HG02840 (cell line): ENCODE measurements around the gene DHRS3.

Source experiments
- ATAC-seq: cut with Tn5 transposase; IDR thresholded peaks from one replicate; pipeline ENCODE4 v1.9.1; 2021; ENCODE audit warnings: mild to moderate bottlenecking, moderate library complexity, moderate number of reproducible peaks; ENCODE audit not compliant: unreplicated experiment, low FRiP score

DHRS3 gene

DNA sequence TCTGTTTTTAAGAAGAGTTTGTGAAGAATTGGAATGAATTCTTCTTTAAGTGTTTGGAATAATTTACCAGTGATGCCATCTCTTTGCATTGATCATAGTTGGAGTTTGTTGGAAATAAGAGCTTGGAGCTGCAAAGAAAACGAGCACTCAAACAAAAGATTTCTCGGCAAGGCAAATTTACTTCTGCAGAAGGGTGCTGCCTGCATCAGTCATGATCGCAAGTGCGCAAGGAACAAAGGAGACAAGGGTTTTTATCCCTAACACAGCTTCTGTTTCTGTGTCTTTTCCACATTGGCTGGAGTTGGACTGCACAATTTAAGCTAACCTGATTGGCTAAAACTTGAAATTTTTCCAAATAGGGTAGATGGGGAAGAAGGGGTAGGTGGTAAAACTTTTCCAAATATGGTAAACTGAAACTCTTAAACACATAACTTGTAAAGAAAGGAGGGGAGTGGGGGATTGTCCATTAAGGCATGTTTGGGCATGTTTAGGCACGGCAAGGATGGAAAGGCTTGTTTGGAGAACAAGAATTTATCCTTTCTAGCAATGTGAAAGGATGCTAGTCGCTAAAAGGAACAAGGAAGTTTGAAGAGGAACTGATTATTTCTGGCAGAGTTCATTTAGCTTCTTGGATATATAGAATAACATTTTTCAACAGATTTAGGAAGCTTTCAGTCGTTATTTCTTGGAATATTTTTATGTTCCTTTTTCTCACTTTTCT is 22.4 kb upstream of the DHRS3 start:
- no peak for ATAC-seq

DNA sequence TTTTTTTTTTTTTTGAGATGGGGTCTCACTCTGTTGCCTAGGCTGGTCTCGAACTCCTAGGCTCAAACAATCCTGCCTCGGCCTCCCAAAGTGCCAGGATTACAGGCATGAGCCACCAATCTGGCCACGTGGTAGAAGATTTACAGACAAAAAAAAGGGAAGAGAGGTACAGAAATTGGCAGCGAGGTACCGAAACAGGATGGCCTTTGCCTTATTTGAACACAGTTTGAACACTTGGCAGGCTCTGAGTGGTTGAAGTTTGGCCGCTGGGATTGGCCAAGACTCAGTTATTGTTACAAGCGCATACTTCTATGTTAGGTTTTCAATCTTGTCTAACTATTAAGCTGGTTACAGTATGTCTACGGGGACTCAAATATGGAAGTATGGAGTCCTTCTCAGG is 19.7 kb upstream of the DHRS3 start:
- ATAC-seq = no peak

DNA sequence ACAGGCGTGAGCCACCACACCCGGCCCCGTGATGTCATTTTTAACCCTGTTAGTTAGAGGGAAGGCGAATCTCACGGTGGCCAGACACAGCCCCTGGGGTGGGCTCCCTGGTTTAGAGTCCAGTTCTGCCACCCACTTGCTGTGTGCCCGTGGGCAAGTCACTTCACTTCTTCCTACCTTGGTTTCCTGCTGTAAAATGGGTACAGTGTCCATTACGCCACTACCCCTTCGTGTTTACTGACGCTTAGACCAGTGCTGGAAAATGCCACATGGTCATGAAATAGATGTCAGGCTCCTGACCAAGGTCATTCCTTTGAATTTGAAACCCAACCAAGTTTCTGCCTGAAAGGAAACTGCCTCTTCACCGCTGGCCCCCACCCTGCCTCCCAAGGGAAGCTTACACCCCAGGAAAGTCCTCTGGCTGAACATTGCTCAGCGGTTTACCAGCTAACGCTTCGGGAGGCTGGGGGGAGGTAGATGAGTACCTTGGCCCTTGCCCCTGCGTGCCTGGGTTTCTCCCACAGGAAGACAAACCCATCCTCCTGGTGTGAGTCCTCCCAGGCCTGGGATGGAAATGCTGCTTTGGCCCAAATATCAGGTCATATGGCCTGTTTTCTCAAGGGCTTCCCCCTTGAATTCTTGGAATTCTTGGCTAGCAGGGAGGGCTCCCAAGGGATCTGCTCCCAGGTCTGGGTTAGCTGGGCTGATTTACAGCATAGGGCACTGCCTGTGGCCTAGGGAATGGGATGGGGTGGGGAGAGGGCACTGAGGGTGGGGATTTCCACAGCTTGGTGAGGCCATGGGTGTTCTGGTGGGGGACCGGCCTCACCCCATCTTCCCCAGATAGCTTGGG is 18.3 kb upstream of the DHRS3 start:
- no peak for ATAC-seq

DNA sequence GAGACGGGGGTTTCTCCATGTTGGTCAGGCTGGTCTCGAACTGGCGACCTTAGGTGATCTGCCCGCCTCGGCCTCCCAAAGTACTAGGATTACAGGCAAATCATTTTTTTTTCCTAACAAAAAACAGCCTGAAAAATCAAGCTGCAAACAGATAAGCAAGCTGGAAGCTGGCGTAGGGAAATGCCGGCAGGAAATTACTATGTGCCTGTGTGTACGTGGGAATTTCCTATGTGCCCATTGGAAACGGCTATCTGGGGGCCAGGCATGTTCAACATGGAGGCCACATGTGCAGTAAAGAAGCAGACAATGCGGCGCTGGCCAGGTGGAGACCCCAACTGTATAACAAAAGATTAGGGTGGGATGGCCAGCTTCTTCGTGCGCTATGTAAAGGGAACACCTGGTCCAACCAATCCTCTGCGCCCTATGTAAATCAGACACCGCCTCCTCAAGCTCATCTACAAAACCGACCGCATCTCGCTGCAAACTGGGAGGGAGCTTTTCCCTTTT is 16.7 kb upstream of the DHRS3 start:
- ATAC-seq = no peak

DNA sequence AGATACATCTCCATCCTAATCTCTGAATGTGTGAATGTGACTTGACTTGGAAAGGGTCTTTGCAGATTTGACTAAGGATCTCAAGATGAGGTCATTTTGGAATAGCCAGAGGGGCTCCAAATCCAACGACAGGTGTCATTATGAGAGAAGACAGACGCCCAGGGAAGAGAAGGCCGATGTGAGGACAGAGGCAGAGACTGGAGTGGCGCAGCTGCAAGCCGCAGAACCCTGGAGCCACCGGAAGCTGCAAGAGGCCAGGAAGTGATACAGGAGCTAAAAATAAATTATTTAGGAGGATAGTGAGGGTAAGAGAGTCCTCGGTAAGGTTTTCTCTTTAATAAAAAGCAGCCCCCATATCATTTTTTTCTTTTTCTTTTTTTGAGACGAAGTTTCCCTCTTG is 16.1 kb upstream of the DHRS3 start:
- no peak for ATAC-seq

DNA sequence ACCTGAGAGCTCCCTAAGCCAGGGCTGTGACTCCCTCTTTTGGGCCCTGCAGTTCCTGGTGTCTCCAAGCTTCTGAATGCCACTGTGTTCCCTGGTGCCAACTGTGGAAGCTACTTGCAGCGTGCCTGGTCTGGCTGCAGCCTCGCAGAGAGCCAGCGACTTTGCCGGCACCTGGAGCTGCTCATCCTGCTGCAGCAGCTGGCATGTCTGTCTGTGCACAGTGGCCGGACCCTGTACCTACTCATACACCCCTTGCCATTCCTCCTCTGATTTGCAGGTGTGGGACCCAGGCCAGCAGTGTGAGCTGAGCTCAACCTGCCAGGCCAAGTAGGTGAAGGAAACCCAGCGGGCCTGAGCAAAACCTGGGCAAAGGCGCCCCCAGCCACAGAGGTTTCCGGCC is 13.6 kb upstream of the DHRS3 start:
- no peak for ATAC-seq

DNA sequence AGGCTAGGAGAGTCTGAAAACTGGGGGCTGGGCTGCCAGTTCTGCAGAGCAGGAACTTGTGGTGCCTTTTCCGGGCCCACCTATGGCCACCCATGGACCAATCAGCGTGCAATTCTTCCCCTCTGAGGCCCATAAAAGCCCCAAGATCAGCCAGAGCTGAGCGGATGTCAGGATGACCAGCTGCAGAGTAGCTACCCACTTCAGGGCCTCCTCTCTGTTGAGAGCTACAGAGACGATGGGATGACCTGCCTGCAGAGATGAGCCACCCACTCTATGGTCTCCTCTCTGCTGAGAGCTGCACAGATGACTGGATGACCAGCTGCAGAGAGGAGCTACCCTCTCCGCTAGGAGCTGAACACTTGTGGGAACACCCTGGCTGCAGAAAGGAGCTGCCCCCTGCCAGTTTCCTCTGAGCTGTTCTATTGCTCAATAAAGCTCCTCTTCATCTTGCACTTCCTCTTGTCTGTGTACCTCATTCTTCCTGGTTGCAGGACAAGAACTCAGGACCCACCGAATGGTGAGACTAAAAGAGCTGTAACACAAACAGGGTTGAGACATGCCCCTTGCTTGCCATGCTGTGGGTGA is 13.0 kb upstream of the DHRS3 start:
- ATAC-seq = no peak

DNA sequence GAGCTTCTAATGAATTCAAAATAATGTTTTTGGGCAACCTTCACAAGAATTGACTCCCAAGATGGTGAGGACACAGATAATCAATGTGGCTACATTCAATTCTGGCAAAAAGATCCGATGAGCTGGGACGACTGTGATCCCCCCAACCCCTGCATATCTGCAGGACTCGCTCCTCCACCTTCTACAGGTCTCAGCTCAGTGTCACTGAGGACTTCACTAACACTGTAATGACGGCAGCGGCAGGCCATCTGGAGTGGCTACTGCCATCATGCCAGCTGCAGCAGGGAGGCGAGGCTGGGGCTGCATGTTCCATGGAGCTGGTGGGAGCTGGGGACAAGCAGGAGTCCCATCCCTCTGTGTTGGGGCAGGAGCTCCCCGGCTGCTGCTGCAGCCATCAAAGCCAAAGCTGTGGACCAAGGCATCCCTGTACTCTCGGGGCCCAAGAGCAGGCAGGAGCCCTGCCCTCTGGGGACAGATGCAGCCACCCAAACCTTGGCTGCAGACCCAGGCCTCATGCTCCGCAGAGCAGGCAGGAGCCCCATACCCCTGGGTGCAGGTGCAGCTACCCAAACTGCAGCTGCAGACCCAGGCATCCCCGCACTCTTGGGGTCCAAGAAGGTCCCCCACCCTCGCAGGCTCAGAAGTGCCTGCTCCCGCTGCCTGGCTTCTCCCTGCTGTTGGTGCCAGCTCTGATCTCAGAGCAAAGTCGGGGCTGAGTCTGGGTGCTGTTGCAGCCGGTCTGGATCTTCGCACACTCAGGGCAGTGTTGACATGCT is 12.2 kb upstream of the DHRS3 start:
- ATAC-seq = no peak

DNA sequence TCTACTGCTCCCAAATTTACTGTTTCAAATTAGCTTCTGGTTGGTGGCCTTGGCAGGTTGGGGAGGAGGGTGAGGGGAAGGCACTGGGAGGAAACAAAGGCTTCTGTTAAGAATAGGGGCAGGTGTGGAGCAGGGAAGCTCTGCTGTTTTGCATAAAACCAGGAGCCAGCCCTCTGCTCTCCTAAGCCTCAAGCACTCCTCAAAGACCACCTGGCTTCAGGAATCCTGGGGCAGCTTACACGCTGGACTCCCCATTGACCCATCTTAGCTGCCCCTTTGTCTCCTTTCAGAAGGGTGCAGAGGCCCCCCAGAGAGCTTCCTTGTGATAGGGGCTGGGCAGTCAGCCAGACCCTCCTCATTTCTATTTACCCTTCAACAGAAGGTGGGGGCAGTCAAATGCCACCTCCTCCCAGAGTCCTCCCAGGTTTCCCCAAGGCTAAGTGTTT is 11.5 kb upstream of the DHRS3 start:
- no peak for ATAC-seq

DNA sequence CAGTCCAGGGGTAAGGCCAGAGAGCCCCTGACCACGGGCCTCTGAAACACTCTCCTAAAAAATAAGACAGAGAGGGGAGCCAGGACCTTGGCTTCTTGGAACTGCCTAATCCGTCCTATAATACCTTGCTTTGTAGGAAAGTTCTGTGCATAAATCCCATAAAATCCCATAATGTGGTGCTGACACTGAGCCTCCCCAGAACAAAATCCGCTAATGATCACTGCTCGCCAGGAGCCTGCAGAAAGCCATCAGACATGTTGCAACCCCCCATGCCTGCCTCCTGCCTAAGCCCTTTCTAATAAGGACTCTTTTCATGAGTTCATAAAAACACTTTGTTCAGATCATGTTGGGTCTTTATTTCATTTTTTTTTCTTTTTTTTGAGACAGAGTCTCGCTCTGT is 9.3 kb upstream of the DHRS3 start:
- no peak for ATAC-seq

DNA sequence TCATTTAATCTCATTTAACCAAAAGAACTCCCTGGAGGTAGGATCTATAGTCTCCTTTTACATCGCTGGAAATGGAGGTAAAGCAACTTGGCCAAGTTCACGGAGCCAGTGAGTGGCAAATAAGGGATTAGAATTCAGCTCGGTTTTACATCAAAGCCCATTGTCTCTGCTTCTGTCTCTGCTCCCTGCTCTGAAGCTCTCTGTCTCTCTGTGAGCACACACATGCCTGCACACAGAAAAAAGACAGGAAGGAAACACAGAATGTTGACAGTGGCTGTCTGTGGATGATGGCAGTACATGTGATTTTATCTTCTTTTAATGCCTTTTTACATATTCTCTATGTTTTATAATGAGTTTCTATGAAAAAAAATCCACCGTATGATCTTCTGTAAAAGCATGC is 8.9 kb upstream of the DHRS3 start:
- no peak for ATAC-seq

DNA sequence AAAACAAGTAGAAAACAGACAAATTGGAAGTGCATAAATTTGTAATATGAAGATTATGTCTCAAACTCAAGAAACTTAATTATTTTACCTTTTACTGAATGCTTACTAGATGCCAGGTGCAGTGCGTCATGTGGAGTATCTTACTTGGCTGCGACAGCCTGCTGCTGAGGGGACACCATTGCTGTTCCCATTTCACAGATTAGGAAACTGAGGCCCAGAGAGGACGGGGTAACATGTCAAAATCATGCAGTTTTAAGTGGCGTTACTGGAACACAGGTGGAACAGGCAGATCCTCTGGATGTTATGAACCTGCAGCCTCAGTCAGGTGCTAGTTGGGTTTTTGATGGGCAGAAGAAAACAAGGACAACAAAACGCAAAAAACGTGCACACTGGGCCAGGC is 7.3 kb upstream of the DHRS3 start:
- no peak for ATAC-seq

DNA sequence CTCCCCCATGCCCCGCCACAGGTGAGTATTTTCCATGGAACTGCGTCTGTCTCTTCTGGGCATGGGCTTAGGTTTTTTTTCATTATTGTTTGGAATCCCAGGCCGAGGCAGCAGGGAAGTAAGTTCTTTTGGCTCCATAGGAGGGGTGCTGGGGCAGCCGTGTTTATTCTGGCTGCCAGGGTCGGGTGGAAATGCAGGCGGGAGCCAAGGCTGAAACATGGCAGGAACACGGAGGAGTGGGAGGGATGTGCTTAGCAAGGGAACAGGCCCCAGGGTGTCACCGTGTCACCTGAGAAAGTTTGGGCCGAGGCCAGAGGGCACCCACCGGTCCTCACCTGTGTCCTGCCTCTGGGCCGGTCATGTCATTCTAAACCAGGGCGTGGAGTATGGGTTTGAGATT is 4.5 kb upstream of the DHRS3 start:
- ATAC-seq = no peak

DNA sequence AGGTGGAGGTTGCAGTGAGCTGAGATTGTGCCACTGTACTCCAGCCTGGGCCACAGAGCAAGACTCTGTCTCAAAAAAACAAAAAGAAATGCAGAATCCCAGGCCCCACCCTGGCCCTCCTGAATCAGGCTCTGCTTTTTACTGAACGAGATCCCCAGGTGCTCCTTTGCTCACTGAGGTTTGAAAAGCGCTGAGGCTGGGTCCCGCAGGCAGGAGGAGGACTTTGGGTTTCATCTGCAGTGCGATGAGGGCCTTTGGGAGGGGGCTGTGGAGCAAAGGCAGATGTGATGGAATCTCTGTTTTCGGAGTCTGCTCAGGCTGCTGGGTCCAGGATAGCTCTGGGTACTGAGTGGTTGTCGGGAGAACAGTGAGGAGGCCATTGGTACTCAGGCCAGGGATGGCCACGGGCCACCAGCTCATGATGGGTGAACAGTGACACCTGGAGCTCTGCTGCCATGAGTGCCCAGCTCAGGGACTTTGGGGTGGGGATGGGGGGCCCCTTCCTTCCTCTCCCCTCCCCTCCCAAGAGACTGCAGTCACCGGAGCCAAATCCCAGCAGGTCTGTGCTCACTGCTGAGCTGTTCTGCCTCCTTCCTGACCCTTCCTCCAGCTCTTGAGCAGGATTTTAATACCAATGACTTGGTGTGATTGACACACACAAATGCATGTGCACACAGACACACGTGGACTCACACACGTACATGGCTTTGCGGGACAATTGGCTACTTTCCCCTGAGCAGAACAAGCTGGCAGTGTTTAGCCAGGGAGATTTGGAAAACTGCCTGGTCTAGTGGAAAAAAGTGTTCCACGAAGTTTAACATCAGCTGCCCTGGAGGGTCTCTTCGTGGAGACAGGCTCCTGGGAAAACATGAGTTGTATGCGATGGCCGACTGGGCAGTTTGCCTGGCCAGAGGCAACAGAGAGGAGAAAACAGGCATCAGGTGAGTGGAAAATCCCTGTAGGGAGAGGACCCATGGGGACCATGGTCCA is 3.6 kb upstream of the DHRS3 start:
- no peak for ATAC-seq

DNA sequence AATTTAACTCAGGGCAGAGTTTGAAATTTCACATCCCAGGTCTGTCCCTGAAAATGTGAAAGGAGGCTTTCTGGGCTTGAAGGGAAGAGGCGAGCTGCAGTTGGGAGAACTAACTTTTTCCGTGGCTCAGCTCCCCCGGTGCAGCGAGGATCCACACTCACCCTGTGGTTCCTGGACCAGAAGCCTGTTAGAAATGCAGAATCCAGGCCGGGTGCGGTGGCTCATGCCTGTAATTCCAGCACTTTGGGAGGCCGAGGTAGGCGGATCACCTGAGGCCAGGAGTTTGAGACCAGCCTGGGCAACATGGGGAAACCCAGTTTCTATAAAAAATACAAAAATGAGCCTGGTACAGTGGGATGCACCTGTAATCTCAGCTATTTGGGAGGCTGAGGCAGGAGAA is 2.9 kb upstream of the DHRS3 start:
- ATAC-seq = no peak

DNA sequence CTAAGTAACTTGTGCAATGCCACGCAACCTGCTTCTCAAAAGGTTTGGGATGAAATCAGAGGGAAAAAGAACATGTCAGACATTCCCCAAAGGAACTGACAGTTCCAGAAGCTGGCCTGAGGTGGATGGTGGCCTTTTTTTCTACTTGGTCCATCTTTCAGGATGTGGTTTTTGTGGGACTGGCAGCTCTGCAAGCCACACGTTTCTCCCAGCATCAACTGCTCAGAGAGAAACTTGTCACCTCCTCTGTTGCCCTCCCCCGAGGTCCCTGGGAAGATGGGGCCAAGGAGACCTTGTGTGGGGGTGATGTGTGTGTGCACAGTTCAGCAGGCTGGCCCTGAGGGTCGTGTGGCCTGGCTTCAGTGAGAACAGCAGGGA is 2.5 kb upstream of the DHRS3 start:
- ATAC-seq = no peak

DNA sequence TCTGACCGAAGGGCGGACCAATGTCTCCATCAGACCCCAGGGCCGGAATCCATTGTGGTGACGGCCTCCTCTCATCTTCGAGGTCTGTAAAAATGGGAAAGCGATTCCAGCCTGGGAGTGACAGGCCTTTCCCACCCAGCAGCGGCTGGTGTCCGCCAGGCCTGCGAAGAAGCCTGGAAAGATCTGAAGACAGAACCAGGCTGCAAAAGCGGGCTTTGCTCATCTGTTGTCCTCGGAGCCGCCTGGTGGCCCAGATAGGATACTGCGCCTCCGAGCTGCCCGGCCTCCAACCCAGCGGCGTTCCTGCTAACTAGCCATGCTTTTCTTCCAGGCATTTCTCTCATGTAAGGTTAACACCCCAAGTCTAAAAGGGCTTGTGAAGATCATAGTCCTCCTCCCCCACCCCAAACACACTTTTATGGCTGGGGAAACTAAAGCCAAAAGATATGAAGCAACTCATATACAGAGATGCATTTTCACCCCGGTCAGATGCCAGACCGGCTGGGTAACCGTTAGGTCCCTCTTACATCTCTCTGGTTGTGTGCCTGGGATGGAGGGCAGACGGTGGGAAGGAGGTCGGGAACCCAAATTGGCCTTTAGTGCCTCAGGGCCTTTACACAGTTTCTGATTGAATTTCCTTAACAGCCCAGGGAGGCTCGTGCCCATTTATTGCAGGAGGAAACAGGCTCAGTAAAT is 1.9 kb upstream of the DHRS3 start:
- ATAC-seq = no peak

DNA sequence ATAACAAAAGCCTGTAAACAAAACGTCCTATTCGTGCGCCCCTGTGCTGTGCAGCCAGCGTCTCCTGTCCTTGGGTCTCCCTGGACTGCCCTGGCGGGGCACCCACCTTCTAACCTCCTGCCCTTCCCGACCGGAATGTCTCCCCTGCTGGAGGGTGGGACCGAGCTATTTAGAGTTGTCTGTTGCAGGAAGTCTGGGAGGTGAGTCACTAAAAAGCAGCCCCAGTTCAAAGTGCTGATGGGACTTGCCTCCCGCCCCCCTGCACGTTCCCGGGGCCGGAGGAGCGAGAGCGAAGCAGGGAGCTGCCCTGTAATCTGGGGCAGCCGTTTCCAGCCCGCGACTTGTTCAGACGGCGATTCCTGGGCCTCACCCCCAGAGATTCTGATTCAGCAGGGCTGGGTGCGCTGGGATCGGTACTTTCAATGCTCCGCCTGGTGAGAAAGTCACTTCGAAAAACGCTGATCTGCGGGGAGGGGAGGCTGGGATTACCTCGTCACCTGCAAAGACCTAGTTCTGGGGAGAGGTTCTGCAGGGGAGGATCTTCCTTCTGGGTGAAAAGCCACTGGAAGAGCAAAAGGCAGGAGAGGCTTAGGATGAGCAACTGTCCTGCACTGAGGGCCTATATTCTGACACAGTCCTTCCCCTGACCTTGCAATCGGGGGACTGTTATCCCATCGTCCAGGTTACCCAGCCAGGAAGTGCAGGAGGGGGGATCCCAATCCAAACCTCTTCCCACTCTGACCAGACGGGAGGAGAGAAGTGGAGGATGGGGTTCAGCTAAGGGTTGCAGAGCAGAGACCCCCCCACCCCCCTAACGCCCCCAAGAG is 1.2 kb upstream of the DHRS3 start:
- no peak for ATAC-seq
